HG03565 (cell line): Measurements from ENCODE around the gene PARP3.
A peak's percentile ranks its signal among the peaks of the same experiment; 100 is the strongest.
"Not testable (repeated sequence)": the region's sequence is repeated elsewhere in the genome, so short reads cannot be mapped to it uniquely, and the experiment has no call there.

Experiments
- ATAC-seq: cut with Tn5 transposase; IDR thresholded peaks from one replicate; pipeline ENCODE4 v1.9.1; 2021; ENCODE audit warnings: mild to moderate bottlenecking, moderate library complexity; ENCODE audit not compliant: unreplicated experiment

Gene PARP3

GRCh38 chr3:51941798-51942602 is at the start of gene PARP3, which contains the start of gene RRP9:
TSS of gene PARP3 (plus strand) at chr3:51942363. CDS start at chr3:51943356, 993 bp downstream.
TSS of gene RRP9 (minus strand) at chr3:51941904. CDS start at chr3:51941867, 37 bp downstream.
- ATAC-seq: peak; percentile 88

- no peak for ATAC-seq
Observed at GRCh38 chr3:51894391-51894790, 47.8 kb upstream of the PARP3 start.

- no peak for ATAC-seq
Observed at GRCh38 chr3:51894939-51895338, 47.2 kb upstream of the PARP3 start.

- ATAC-seq: no peak
Observed at GRCh38 chr3:51896607-51897305, 45.4 kb upstream of the PARP3 start.

- ATAC-seq: no peak
Observed at GRCh38 chr3:51897391-51897790, 44.8 kb upstream of the PARP3 start.

- ATAC-seq: not testable (repeated sequence)
Observed at GRCh38 chr3:51900043-51900442, 42.1 kb upstream of the PARP3 start.

- not testable (repeated sequence) for ATAC-seq
Observed at GRCh38 chr3:51902361-51902760, 39.8 kb upstream of the PARP3 start.

- no peak for ATAC-seq
Observed at GRCh38 chr3:51904034-51904823, 37.9 kb upstream of the PARP3 start.

- no peak for ATAC-seq
Observed at GRCh38 chr3:51908026-51908425, 34.1 kb upstream of the PARP3 start.

GRCh38 chr3:51916418-51916817 is 25.7 kb upstream of the PARP3 start:
- ATAC-seq: no peak

GRCh38 chr3:51921081-51921578 is 21.0 kb upstream of the PARP3 start:
- ATAC-seq: no peak

GRCh38 chr3:51927061-51927977 is 14.8 kb upstream of the PARP3 start:
- no peak for ATAC-seq

- ATAC-seq: no peak
Observed at GRCh38 chr3:51928438-51928837, 13.7 kb upstream of the PARP3 start.

- not testable (repeated sequence) for ATAC-seq
Observed at GRCh38 chr3:51928981-51929380, 13.2 kb upstream of the PARP3 start.

GRCh38 chr3:51929420-51930003 is 12.7 kb upstream of the PARP3 start:
- ATAC-seq: no peak

GRCh38 chr3:51930439-51930838 is 11.7 kb upstream of the PARP3 start:
- no peak for ATAC-seq

GRCh38 chr3:51931756-51932155 is 10.4 kb upstream of the PARP3 start:
- no peak for ATAC-seq

GRCh38 chr3:51932471-51933370 is 9.4 kb upstream of the PARP3 start:
- ATAC-seq: no peak
